HepG2 (cell line): ENCODE measurements around the gene ARX.

Experiments
- ARNTL ChIP-seq: sonication (generic); formaldehyde crosslinking; IDR thresholded peaks from 2 replicates; pipeline ENCODE4 v1.4.0; 2020; ENCODE audit warnings: mild to moderate bottlenecking, missing genetic modification reagents
- EP300 ChIP-seq, 3 experiments: sonication (generic) in 1 of 3; formaldehyde crosslinking in 1 of 3; IDR thresholded peaks; 2 replicates each; pipeline versions ENCODE4 v1.5.1 to v1.6.1; 2011 to 2020; ENCODE audit warnings: low read depth in 2 of 3, low read length in 2 of 3, borderline replicate concordance in 1 of 3, improper control_type of control experiment in 1 of 3, mild to moderate bottlenecking in 1 of 3, missing genetic modification reagents in 1 of 3, moderate library complexity in 1 of 3
- ETV6 ChIP-seq: sonication (generic); formaldehyde crosslinking; conservative IDR thresholded peaks from 2 replicates; pipeline ENCODE4 v1.4.0; 2020; ENCODE audit warnings: missing genetic modification reagents
- GATA4 ChIP-seq: sonication (generic); IDR thresholded peaks from 2 replicates; pipeline ENCODE4 v1.6.1; 2016; ENCODE audit warnings: antibody characterized with exemption, low read depth, borderline replicate concordance
- HDAC6 ChIP-seq: fragments of 200-600 bp; sonication (generic); IDR thresholded peaks from 2 replicates; pipeline ENCODE4 v1.7.0; 2017; ENCODE audit warnings: mild to moderate bottlenecking, antibody characterized with exemption, low read length, low read depth
- IKZF1 ChIP-seq: fragments of 450-650 bp; IDR thresholded peaks from 2 replicates; pipeline ENCODE4 v1.7.1; 2016
- MLX ChIP-seq: IDR thresholded peaks from 2 replicates; pipeline ENCODE4 v1.6.1; 2016
- MTA3 ChIP-seq: sonication (generic); formaldehyde crosslinking; IDR thresholded peaks from 2 replicates; pipeline ENCODE4 v1.4.0; 2020; ENCODE audit warnings: missing genetic modification reagents
- NFYB ChIP-seq: sonication (generic); formaldehyde crosslinking; IDR thresholded peaks from 2 replicates; pipeline ENCODE4 v1.4.0; 2020; ENCODE audit warnings: missing genetic modification reagents
- NR1H2 ChIP-seq: sonication (generic); formaldehyde crosslinking; IDR thresholded peaks from 2 replicates; pipeline ENCODE4 v1.8.1; 2022; ENCODE audit warnings: low read depth, missing genetic modification reagents, borderline replicate concordance
- RFX5 ChIP-seq: IDR thresholded peaks from 2 replicates; pipeline ENCODE4 v1.6.1; 2011; ENCODE audit warnings: low read depth, low read length, improper control_type of control experiment
- ZBTB7B ChIP-seq: sonication (generic); formaldehyde crosslinking; IDR thresholded peaks from 2 replicates; pipeline ENCODE4 v1.4.0; 2020; ENCODE audit warnings: missing genetic modification reagents
- TF ChIP-seq, protein P1 (sequence below): sonication (generic); IDR thresholded peaks from 2 replicates; pipeline ENCODE4 v1.6.1; 2016; ENCODE audit warnings: low read depth, borderline replicate concordance
- TF ChIP-seq, protein P2 (sequence below), 2 experiments: sonication (generic) in 1 of 2; formaldehyde crosslinking in 1 of 2; IDR thresholded peaks; 2 replicates each; pipeline versions ENCODE4 v1.5.1 to v1.6.1; 2011 to 2020; ENCODE audit warnings: borderline replicate concordance in 1 of 2, low read depth in 1 of 2, low read length in 1 of 2, mild to moderate bottlenecking in 1 of 2, missing genetic modification reagents in 1 of 2, moderate library complexity in 1 of 2

GRCh38 chrX:25011589-25012432 lies 4.0 kb downstream of the ARX start:
- TF ChIP-seq NR1H2 (CRISPR knock-in tag) (no peak), HDAC6 (no peak), RFX5 (no peak), NFYB (no peak), MLX (CRISPR knock-in tag) (no peak), EP300 (IDR thresholded peaks at IDR 0.05; ENCODE audit: low read depth in 2 of 2, low read length in 2 of 2) (no peak), EP300 (CRISPR knock-in tag; IDR thresholded peaks at IDR 0.05; ENCODE audit: borderline replicate concordance) (no peak), ARNTL (CRISPR knock-in tag) (no peak), ZBTB7B (no peak), GATA4 (no peak), IKZF1 (no peak), MTA3 (no peak), ETV6 (CRISPR knock-in tag) (no peak)
- TF ChIP-seq, protein P1, sequence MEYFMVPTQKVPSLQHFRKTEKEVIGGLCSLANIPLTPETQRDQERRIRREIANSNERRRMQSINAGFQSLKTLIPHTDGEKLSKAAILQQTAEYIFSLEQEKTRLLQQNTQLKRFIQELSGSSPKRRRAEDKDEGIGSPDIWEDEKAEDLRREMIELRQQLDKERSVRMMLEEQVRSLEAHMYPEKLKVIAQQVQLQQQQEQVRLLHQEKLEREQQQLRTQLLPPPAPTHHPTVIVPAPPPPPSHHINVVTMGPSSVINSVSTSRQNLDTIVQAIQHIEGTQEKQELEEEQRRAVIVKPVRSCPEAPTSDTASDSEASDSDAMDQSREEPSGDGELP = no peak
- TF ChIP-seq, protein P2, sequence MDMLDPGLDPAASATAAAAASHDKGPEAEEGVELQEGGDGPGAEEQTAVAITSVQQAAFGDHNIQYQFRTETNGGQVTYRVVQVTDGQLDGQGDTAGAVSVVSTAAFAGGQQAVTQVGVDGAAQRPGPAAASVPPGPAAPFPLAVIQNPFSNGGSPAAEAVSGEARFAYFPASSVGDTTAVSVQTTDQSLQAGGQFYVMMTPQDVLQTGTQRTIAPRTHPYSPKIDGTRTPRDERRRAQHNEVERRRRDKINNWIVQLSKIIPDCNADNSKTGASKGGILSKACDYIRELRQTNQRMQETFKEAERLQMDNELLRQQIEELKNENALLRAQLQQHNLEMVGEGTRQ (IDR thresholded peaks at IDR 0.05; ENCODE audit: low read depth, low read length) = no peak
- TF ChIP-seq, protein P2 (CRISPR knock-in tag; IDR thresholded peaks at IDR 0.05; ENCODE audit: borderline replicate concordance) = no peak
